GM21717 (cell line): ENCODE results near the gene NELL1.

Experiments used
- ATAC-seq: cut with Tn5 transposase; IDR thresholded peaks from one replicate; pipeline ENCODE4 v1.9.1; 2021; ENCODE audit warnings: mild to moderate bottlenecking, moderate library complexity; ENCODE audit not compliant: unreplicated experiment

NELL1 gene

GRCh38 chr11:20937826-20938225, 268.4 kb downstream of the NELL1 start:
- ATAC-seq: no peak

- no peak for ATAC-seq
These were observed 280.2 kb downstream of the NELL1 start for GRCh38 chr11:20949585-20949984.

GRCh38 chr11:20962581-20962980, 293.2 kb downstream of the NELL1 start:
- no peak for ATAC-seq

GRCh38 chr11:20963596-20963995, 294.2 kb downstream of the NELL1 start:
- ATAC-seq: no peak

GRCh38 chr11:20964985-20965384, 295.6 kb downstream of the NELL1 start:
- no peak for ATAC-seq

- no peak for ATAC-seq
These were observed 297.1 kb downstream of the NELL1 start for GRCh38 chr11:20966489-20966888.

- no peak for ATAC-seq
These were observed 304.7 kb downstream of the NELL1 start for GRCh38 chr11:20973940-20974559.

- ATAC-seq: no peak
These were observed 311.4 kb downstream of the NELL1 start for GRCh38 chr11:20980736-20981135.

- no peak for ATAC-seq
These were observed 321.1 kb downstream of the NELL1 start for GRCh38 chr11:20990447-20990846.

- ATAC-seq: no peak
These were observed 322.1 kb downstream of the NELL1 start for GRCh38 chr11:20991471-20991870.

- no peak for ATAC-seq
These were observed 337.9 kb downstream of the NELL1 start for GRCh38 chr11:21007297-21007696.

GRCh38 chr11:21018248-21018647, 348.9 kb downstream of the NELL1 start:
- ATAC-seq: no peak

- no peak for ATAC-seq
These were observed 357.3 kb downstream of the NELL1 start for GRCh38 chr11:21026685-21027084.

- ATAC-seq: no peak
These were observed 368.5 kb downstream of the NELL1 start for GRCh38 chr11:21037850-21038249.

GRCh38 chr11:21038801-21039200, 369.4 kb downstream of the NELL1 start:
- no peak for ATAC-seq

GRCh38 chr11:21040630-21041029, 371.2 kb downstream of the NELL1 start:
- no peak for ATAC-seq

- ATAC-seq: no peak
These were observed 379.2 kb downstream of the NELL1 start for GRCh38 chr11:21048626-21049025.

GRCh38 chr11:21053466-21053865, 384.1 kb downstream of the NELL1 start:
- ATAC-seq: no peak

- no peak for ATAC-seq
These were observed 387.3 kb downstream of the NELL1 start for GRCh38 chr11:21056644-21057043.

- ATAC-seq: no peak
These were observed 390.5 kb downstream of the NELL1 start for GRCh38 chr11:21059879-21060278.

GRCh38 chr11:21066030-21066429, 396.6 kb downstream of the NELL1 start:
- no peak for ATAC-seq

GRCh38 chr11:21068886-21069285, 399.5 kb downstream of the NELL1 start:
- ATAC-seq: no peak

- no peak for ATAC-seq
These were observed 400.5 kb downstream of the NELL1 start for GRCh38 chr11:21069909-21070308.
